Transverse colon (tissue), 3 donors: Measurements from ENCODE around the gene ZNF618.

Source experiments
- POLR2A ChIP-seq: fragments of 450-650 bp; IDR thresholded peaks from one replicate; pipeline ENCODE4 v1.6.1; 2016; ENCODE audit warnings: antibody characterized with exemption, mild to moderate bottlenecking, moderate library complexity
- TF ChIP-seq, protein P1 (sequence below), 5 experiments: fragments of 200-600 bp in 3 of 5; fragments of 450-650 bp in 2 of 5; sonication (generic) in 3 of 5; IDR thresholded peaks; 1 replicate in 2 of 5; 2 replicates in 3 of 5; pipeline ENCODE4 v1.5.1; 2016 to 2017; ENCODE audit warnings: antibody characterized with exemption in 5 of 5, inconsistent platforms in 3 of 5, mild to moderate bottlenecking in 2 of 5, moderate library complexity in 1 of 5

DNA sequence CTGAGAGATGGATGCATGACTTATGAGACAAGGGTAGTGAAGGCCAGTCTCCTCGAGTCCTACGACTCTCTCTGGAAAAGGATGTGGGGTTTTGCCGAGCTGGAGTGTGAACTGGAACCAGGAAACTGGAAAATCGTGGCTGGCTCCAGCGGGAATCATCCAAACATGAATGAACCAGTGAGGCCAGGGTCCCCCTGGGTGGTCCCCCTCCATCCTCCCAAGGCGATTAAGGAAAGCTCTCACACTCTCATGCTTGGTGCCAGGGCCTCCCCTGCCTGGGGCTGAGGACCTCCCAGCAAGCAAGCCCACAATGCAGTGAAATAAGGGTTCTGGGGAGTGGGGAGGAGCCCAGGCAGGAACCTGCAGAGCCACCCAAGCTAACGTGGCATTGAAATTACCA, 211.6 kb downstream of the ZNF618 start:
- TF ChIP-seq, protein P1, sequence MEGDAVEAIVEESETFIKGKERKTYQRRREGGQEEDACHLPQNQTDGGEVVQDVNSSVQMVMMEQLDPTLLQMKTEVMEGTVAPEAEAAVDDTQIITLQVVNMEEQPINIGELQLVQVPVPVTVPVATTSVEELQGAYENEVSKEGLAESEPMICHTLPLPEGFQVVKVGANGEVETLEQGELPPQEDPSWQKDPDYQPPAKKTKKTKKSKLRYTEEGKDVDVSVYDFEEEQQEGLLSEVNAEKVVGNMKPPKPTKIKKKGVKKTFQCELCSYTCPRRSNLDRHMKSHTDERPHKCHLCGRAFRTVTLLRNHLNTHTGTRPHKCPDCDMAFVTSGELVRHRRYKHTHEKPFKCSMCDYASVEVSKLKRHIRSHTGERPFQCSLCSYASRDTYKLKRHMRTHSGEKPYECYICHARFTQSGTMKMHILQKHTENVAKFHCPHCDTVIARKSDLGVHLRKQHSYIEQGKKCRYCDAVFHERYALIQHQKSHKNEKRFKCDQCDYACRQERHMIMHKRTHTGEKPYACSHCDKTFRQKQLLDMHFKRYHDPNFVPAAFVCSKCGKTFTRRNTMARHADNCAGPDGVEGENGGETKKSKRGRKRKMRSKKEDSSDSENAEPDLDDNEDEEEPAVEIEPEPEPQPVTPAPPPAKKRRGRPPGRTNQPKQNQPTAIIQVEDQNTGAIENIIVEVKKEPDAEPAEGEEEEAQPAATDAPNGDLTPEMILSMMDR (IDR thresholded peaks at IDR 0.05): no peak
- TF ChIP-seq POLR2A: no peak
